ENCODE results near the gene IL10.
A peak's percentile ranks its signal among the peaks of the same experiment; 100 is the strongest.
"Not testable (repeated sequence)": the region's sequence is repeated elsewhere in the genome, so short reads cannot be mapped to it uniquely, and the experiment has no call there.

IL10 gene

DNA sequence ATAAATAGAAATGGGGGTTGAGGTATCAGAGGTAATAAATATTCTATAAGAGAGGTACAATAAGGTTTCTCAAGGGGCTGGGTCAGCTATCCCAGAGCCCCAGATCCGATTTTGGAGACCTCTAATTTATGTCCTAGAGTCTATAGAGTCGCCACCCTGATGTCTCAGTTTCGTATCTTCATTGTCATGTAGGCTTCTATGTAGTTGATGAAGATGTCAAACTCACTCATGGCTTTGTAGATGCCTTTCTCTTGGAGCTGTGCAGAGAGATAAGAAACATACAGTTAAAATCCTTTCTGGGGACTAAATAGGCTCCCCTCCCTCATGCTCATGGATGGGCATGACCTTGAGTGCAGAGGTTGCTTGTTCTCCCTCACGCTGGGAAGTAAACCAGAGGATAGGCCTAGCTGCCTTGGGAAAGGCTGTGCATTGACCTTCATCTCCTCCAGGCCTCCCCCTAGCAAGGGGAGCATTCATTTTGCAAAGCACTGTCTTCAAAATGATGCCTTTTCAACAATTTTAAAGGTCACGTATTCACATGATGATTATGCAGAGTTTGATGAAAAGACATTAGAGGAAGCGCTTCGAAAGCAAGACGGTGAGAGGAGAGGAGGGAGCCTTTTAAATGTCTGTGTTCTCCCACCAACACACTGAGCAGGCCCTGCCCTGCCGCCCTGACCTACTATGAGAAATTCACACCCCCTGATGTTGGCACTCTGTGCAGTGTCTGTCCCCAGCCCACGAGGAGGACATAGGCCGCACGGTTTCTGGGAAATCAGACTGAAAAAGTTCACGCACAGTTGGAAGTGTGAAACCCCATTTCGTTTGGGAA is 3.6 kb downstream of the IL10 start:
- TF ChIP-seq, protein P1, sequence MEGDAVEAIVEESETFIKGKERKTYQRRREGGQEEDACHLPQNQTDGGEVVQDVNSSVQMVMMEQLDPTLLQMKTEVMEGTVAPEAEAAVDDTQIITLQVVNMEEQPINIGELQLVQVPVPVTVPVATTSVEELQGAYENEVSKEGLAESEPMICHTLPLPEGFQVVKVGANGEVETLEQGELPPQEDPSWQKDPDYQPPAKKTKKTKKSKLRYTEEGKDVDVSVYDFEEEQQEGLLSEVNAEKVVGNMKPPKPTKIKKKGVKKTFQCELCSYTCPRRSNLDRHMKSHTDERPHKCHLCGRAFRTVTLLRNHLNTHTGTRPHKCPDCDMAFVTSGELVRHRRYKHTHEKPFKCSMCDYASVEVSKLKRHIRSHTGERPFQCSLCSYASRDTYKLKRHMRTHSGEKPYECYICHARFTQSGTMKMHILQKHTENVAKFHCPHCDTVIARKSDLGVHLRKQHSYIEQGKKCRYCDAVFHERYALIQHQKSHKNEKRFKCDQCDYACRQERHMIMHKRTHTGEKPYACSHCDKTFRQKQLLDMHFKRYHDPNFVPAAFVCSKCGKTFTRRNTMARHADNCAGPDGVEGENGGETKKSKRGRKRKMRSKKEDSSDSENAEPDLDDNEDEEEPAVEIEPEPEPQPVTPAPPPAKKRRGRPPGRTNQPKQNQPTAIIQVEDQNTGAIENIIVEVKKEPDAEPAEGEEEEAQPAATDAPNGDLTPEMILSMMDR (IDR thresholded peaks at IDR 0.05): no peak

DNA sequence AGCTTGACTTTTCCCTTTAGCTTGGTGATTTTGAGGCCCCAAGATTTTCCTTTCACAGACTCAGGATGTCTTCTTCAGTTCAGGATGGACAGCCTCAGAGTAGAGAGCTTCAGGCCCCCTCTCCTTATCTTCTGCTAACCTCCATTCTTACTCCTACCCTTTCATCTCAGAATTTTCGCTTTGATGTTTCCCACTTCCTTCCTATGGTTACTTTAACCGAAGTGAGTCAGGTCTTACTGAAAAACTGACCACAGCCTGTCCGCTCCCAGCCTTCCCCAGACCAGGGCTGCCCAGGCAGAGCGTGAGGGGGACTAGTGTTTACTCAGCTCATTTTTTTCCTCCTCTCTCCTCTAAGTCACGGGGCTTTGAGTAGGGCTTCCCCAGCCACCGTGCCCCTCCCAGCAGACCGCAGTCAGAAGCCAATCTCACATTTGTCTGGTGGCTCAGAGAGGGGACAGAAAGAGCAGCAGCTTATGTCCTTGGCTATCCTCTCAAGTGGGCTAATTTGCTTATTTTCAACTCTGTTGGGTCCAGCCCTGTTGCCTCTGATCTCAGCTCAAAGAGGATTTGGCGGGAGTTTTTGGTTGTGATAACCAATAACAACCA is 5.9 kb downstream of the IL10 start:
- no peak for DNase-seq (ENCODE audit: low spot score)
- TF ChIP-seq, protein P1 (IDR thresholded peaks at IDR 0.05): no peak
- Histone ChIP-seq H3K27ac (peak overlapping the region in 1 of 2 donors; percentile 32), H3K4me3 (no peak overlapping the region)

More for the DNA sequence above, 3.6 kb downstream of the IL10 start:
- Histone ChIP-seq H3K4me3 (no peak overlapping the region), H3K27ac (no peak overlapping the region)
- no peak for DNase-seq (ENCODE audit: low spot score)

DNA sequence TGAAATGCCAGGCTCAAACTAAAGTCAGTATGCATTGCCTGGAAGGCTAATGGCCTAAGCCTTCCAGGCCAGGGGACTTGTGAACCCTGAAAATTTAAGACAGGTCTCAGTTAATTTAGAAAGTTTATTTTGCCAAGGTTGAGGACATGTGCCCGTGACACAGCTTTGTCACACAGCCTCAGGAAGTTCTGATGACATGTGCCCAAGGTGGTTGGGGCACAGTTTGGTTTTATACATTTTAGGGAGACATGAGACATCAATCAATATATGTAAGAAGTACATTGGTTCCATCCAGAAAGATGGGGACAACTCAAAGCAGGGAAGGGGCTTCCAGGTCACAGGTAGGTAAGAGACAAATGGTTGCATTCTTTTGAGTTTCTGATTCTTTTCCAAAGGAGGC is 6.5 kb downstream of the IL10 start:
- H3K27ac ChIP-seq; H3K4me3 ChIP-seq; DNase-seq (ENCODE audit: low spot score): not testable (repeated sequence)

DNA sequence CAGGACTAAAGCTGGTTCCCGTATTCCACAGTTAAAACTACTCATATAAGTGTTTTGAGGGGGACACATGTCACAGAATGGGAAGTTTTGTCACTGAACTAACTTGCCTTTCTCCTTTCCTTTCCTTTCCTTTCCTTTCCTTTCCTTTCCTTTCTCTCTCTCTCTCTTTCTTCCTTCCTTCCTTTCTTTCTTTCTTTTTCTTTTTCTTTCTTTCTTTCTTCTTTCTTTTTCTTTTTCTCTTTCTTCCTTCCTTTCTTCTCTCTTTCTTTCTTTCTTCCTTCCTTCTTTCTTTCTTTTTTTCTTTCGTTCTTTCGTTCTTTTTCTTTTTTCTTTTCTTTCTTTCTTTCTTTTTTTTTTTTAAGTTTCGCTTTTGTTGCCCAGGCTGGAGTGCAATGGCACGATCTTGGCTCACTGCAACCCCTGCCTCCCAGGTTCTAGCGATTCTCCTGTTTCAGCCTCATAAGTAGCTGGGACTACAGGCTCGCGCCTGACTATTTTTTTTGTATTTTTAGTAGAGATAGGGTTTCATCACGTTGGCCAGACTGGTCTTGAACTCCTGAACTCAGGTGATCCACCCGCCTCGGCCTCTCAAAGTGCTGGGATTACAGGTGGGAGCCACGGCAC is 9.4 kb downstream of the IL10 start:
- DNase-seq (ENCODE audit: low spot score): not testable (repeated sequence)

DNA sequence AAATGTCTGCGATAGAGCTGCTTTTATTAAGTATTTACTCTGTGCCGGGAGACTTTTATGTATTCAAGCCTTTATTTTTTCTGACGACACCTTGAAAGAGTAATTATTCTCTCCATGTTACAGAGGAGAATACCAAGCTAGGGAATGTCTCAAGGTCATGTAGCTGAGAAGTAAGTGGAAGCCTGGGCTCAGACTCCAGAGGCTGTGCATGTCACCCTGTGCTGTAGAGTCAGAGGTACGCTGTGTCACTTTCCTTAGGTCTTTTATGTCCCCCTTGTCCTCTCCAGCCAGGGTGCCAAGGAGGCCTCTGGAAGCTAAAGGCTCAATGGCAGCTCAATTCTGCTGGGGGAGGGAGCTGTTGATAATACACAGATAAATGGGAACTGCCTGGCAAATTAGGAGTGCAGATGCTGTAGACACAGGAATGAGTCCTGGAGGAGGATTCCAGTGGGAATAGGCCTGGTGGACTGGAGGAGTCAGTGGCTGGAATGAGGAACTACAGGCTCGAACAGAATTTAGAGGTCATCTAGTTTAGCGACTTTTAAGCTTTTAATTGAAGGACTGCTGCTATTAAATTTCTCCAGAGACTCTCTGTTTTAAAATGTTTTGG is 11.0 kb downstream of the IL10 start:
- no peak for DNase-seq (ENCODE audit: low spot score)
- no peak overlapping the region for H3K27ac ChIP-seq
- TF ChIP-seq, protein P1 (IDR thresholded peaks at IDR 0.05): no peak
- H3K4me3 ChIP-seq: no peak overlapping the region

More for the DNA sequence above, 9.4 kb downstream of the IL10 start:
- H3K4me3 ChIP-seq, H3K27ac ChIP-seq: not testable (repeated sequence)

DNA sequence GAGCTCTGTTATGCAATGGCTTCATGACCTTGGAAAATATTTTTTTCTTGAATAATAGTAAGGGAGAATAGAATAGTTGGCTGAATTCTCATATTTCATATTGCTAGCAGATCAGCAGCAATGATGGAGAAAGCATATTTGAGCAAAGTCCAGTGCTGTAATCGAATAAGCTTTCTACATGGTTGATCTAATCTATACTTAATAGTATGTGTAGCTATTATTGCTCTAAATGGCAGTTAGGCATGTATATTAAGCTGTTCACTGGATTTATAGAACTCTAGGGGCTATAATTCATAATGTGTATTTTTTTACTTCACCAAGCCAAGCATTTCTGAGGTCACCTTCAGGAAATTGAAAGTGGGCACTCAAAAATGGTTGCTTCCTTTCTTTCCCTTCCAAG is 11.7 kb downstream of the IL10 start:
- Histone ChIP-seq H3K27ac (no peak overlapping the region), H3K4me3 (no peak overlapping the region)
- no peak for DNase-seq (ENCODE audit: low spot score)
- TF ChIP-seq, protein P1 (IDR thresholded peaks at IDR 0.05): no peak

DNA sequence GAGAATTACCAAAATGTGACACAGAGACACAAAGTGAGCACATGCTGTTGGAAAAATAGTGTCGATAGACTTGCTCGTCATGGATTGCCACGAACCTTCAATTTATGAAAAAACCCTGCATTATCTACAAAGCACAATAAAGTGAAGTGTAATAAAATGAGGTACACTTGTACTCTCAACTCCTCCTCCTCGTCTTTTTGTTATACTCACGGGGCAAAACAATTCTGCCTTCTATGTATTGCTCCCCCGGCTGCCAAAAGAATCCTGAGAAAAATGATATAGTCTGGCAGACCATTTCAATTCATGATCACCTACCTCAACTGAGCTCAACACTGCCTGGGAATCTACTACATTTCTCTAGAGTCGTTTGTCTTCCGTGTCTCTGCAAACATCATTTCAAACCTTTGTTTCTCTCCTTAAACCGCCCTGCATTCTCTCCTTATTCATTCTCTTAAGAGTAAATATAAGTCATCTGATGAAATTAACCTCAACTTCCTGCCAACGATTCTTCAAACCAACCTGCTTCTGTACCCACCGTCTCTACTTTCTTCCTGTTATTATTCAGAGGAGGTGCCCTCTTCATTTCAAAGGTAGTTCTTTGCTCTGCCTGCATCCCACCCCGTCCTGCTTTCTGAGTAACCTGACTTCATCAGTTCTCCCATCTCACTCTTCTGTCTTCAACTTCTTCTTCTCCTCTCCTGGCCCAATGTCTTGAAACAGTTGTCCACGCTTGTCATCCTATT is 14.6 kb downstream of the IL10 start:
- TF ChIP-seq, protein P1 (IDR thresholded peaks at IDR 0.05): no peak
- Histone ChIP-seq H3K4me3 (no peak overlapping the region), H3K27ac (no peak overlapping the region)
- no peak for DNase-seq (ENCODE audit: low spot score)
